K562 (cell line): Measurements from ENCODE around the gene AGPAT3. TPM values are rescaled to one million over a fixed set of nuclear protein-coding genes. Genes with fewer than 3 reads are reported as not detected.
A peak's percentile ranks its signal among the peaks of the same experiment; 100 is the strongest.

ENCODE experiments used
- ATAC-seq: fragments of 200-7000 bp; cut with Tn5 transposase; 3 replicates; pipeline ENCODE4 v1.9.1; 2020; ENCODE audit warnings: moderate library complexity
- BruUV-seq: library from RNA; stranded (reverse); fragments of 400-500 nt; replicated peaks from 2 replicates; lab custom pipeline; 2021; lab: Mats Ljungman, UMichigan
- CTCF ChIA-PET: fragments of 300-600 bp; formaldehyde crosslinking; extraction: SDS; loops from one replicate; lab custom pipeline; 2021; ENCODE audit warnings: low intra/inter-chr PET ratio; lab: Yijun Ruan, JAX
- POLR2A ChIA-PET: fragments of 300-600, 350-650 bp; sonication (Branson Sonifier 250); formaldehyde crosslinking; extraction: SDS; loops from one replicate; lab custom pipeline; 2021; ENCODE audit warnings: antibody characterized with exemption, inconsistent platforms; lab: Yijun Ruan, JAX
- DNase-seq, 4 experiments: peaks; one replicate each; pipeline versions ENCODE4 v3.0.0 to v3.0.0-alpha.2; 2011 to 2018; ENCODE audit warnings: low spot score in 3 of 4, mixed read lengths in 3 of 4; ENCODE audit errors: extremely low read depth in 1 of 4
- FAIRE-seq: peaks from 2 replicates; lab custom pipeline; 2011; peaks lifted over from hg19 to GRCh38; lab: Jason Lieb, UNC
- H2AFZ ChIP-seq: 2 replicates; pipeline ENCODE4 v1.6.0; 2011; ENCODE audit warnings: low read depth, low read length, control low read depth, inconsistent platforms
- H3K27ac ChIP-seq: fragments of 200-600 bp; 3 replicates; pipeline ENCODE4 v1.8.0; 2011; ENCODE audit warnings: low read depth, mild to moderate bottlenecking, control low read depth, inconsistent platforms, low read length, moderate library complexity, mixed read lengths; ENCODE audit errors: extremely low read depth
- H3K27me3 ChIP-seq, 2 experiments: fragments of 300-600 bp in 1 of 2; 2 replicates in 1 of 2; 3 replicates in 1 of 2; pipeline versions ENCODE4 v1.6.0 to v1.8.0; 2011; ENCODE audit warnings: inconsistent platforms in 2 of 2, low read length in 2 of 2, mild to moderate bottlenecking in 1 of 2, mixed read lengths in 1 of 2, moderate library complexity in 1 of 2; ENCODE audit not compliant: control insufficient read depth in 2 of 2, insufficient read depth in 2 of 2
- H3K36me3 ChIP-seq: fragments of 300-600 bp; 3 replicates; pipeline ENCODE4 v1.8.0; 2011; ENCODE audit warnings: mild to moderate bottlenecking, low read length, inconsistent platforms; ENCODE audit not compliant: control insufficient read depth, insufficient read depth
- H3K4me1 ChIP-seq, 2 experiments: fragments of 200-600 bp in 1 of 2; replicated peaks in 1 of 2; 2 replicates in 1 of 2; 3 replicates in 1 of 2; pipeline versions ENCODE4 v1.5.1 to v1.8.0; 2011; ENCODE audit warnings: inconsistent platforms in 2 of 2, low read length in 2 of 2, mild to moderate bottlenecking in 1 of 2, mixed read lengths in 1 of 2, moderate library complexity in 1 of 2; ENCODE audit not compliant: control insufficient read depth in 2 of 2, insufficient read depth in 2 of 2
- H3K4me2 ChIP-seq: 2 replicates; pipeline ENCODE4 v1.6.1; 2011; ENCODE audit warnings: low read length, control low read depth, inconsistent platforms, mixed read lengths; ENCODE audit not compliant: insufficient read depth
- H3K4me3 ChIP-seq: fragments of 200-600 bp; sonication (generic), shearing (Covaris generic); 2 replicates; pipeline ENCODE4 v1.5.1; 2016; ENCODE audit warnings: control low read depth, inconsistent platforms
- H3K79me2 ChIP-seq: fragments of 200-600 bp; 3 replicates; pipeline ENCODE4 v1.8.0; 2011; ENCODE audit warnings: low read length, inconsistent platforms; ENCODE audit not compliant: control insufficient read depth, insufficient read depth
- H3K9ac ChIP-seq, 2 experiments: 2 replicates each; pipeline versions ENCODE4 v1.6.0 to v1.6.1; 2011; ENCODE audit warnings: low read depth in 2 of 2, low read length in 2 of 2, control low read depth in 1 of 2, inconsistent platforms in 1 of 2, mild to moderate bottlenecking in 1 of 2, mixed read lengths in 1 of 2; ENCODE audit not compliant: insufficient read depth in 1 of 2
- H3K9me1 ChIP-seq: one replicate; pipeline ENCODE4 v1.6.0; 2011; ENCODE audit warnings: inconsistent platforms, mild to moderate bottlenecking, low read length, moderate library complexity; ENCODE audit not compliant: control insufficient read depth, insufficient read depth
- H3K9me3 ChIP-seq: replicated peaks from 2 replicates; pipeline ENCODE4 v1.5.1; 2011; ENCODE audit warnings: low read depth, low read length, inconsistent platforms; ENCODE audit not compliant: control insufficient read depth, insufficient read depth
- H4K20me1 ChIP-seq: replicated peaks from 2 replicates; pipeline ENCODE4 v1.6.1; 2011; ENCODE audit warnings: low read length, inconsistent platforms, mixed read lengths; ENCODE audit not compliant: control insufficient read depth, insufficient read depth
- CHD4 ChIP-seq: fragments of 200-600 bp; sonication (generic); IDR thresholded peaks from 3 replicates; pipeline ENCODE4 v1.6.1; 2012; ENCODE audit warnings: low read depth, mild to moderate bottlenecking, mixed read lengths, low read length, inconsistent platforms; ENCODE audit not compliant: insufficient read depth, insufficient replicate concordance, poor library complexity, severe bottlenecking
- MTA1 ChIP-seq: fragments of 450-650 bp; IDR thresholded peaks from 2 replicates; pipeline ENCODE4 v1.6.1; 2017; ENCODE audit warnings: borderline replicate concordance
- NR2C1 ChIP-seq, 2 experiments: fragments of 450-650 bp; IDR thresholded peaks; 2 replicates each; pipeline ENCODE4 v1.6.1; 2017; ENCODE audit warnings: mild to moderate bottlenecking in 2 of 2, antibody characterized with exemption in 1 of 2, inconsistent platforms in 1 of 2, missing compliant biosample characterization in 1 of 2, missing genetic modification characterization in 1 of 2
- ZNF311 ChIP-seq: fragments of 250-450 bp; sonication (Bioruptor Pico); IDR thresholded peaks from 2 replicates; pipeline ENCODE4 v1.4.0; 2020; ENCODE audit warnings: mild to moderate bottlenecking, moderate library complexity
- ZNF766 ChIP-seq: fragments of 200-800 bp; sonication (Bioruptor generic); conservative IDR thresholded peaks from 2 replicates; pipeline ENCODE4 v1.6.1; 2016; ENCODE audit warnings: missing genetic modification characterization, missing compliant biosample characterization
- WGBS: fragments of 100-300 bp; shearing (Covaris generic); methylation state at CpG from one replicate; pipeline ENCODE4 v1.1.6; 2016; ENCODE audit warnings: low coverage, mixed read lengths; ENCODE audit not compliant: insufficient coverage; ENCODE audit errors: missing lambda C conversion rate; 5-methylcytosine and 5-hydroxymethylcytosine counted together
- in situ Hi-C: fragments of 300-500 bp; cut with MboI; formaldehyde crosslinking; loops from 4 replicates; pipeline ENCODE4 v1.15.0; 2018; ENCODE audit warnings: inconsistent platforms, mixed read lengths
- intact Hi-C: fragments of 100-400 bp; cut with micrococcal nuclease; formaldehyde crosslinking; loops from 2 replicates; pipeline ENCODE4 v1.14.2; 2022
- polyA plus RNA-seq, 8 experiments: library from polyadenylated mRNA; depleted of rRNA in 4 of 8; stranded (reverse) in 5 of 8; unstranded in 3 of 8; fragments of >200 nt; fragmentation: Nextera tagmentation in 2 of 8; fragmentation: Illumina TruSeq in 1 of 8; extraction: Ambion mirVana in 2 of 8; extraction: Trizol in 1 of 8; gene quantifications; 2 replicates each; pipeline versions ENCODE4 v1.2.1 to v1.2.3, GENCODE V29; 2011 to 2014; ENCODE audit warnings: inconsistent platforms in 1 of 8, missing spikeins in 1 of 8
- total RNA-seq, 7 experiments: library from RNA; depleted of rRNA in 6 of 7; stranded (reverse); fragments of >200 nt in 6 of 7; fragmentation: Illumina TruSeq in 2 of 7; extraction: Trizol in 2 of 7; gene quantifications; 2 replicates each; pipeline versions ENCODE4 v1.2.1 to v1.2.3, GENCODE V29; 2011 to 2021; ENCODE audit warnings: low replicate concordance in 1 of 7

The AGPAT3 gene
- total and polyA plus RNA-seq, 9 of the 15 experiments (the other 6 are each of a cell fraction or from before 2014, with no cell fraction given), result 1.5 to 88.4 (median 35.7) TPM

- no peaks in the 10 kb centered on the region for H3K9me1 ChIP-seq
- H3K4me1 ChIP-seq, result peaks cover 14 to 45% of the 10 kb centered on the region in 2 experiments; a peak in 4 of 5 replicates
- intact Hi-C loops, result no loop called here
- in situ Hi-C loops, result no loop called here
- no peaks in the 10 kb centered on the region for H3K9me3 ChIP-seq
- FAIRE-seq (no peak), ATAC-seq (no peak), DNase-seq (no peak)
- no peak overlapping the region for H3K27ac ChIP-seq
- peaks cover 55% of the 10 kb centered on the region; the same call in 2 of the 3 replicates for H3K36me3 ChIP-seq
- TF ChIP-seq ZNF311 (CRISPR knock-in tag) (no peak), CHD4 (no peak), ZNF766 (CRISPR knock-in tag) (no peak), NR2C1 (IDR thresholded peaks at IDR 0.05) (no peak), NR2C1 (tag; IDR thresholded peaks at IDR 0.05) (no peak), MTA1 (no peak)
- 85% methylated on average over 27 of the region's 29 CpGs for WGBS
- H3K27me3 ChIP-seq, result no peaks in the 10 kb centered on the region
- H2AFZ ChIP-seq, result no peak overlapping the region
- no peak overlapping the region for H3K4me3 ChIP-seq
- peak overlapping the region in 1 of 2 experiments; percentile 21; a peak in 2 of 4 replicates for H3K9ac ChIP-seq
- H3K4me2 ChIP-seq, result no peak overlapping the region
- POLR2A ChIA-PET, result no interaction called here
- CTCF ChIA-PET, result no interaction called here
- H3K79me2 ChIP-seq, result no peaks in the 10 kb centered on the region
- H4K20me1 ChIP-seq, result no peaks in the 10 kb centered on the region
- no TSS peak for BruUV-seq
These were observed 106.4 kb downstream of the AGPAT3 start for GRCh38 chr21:43971201-43971991.
